H9 (cell line): Measurements from ENCODE around the gene PELI2. TPM values are rescaled to one million over a fixed set of nuclear protein-coding genes. Genes with fewer than 3 reads are reported as not detected.

Experiments
- DNase-seq: peaks from one replicate; pipeline ENCODE4 v3.0.0-alpha.2; 2017
- H2AFZ ChIP-seq: one replicate; pipeline ENCODE4 v1.6.1; 2013; ENCODE audit warnings: mild to moderate bottlenecking, low read length, control low read depth, moderate library complexity
- H2AK5ac ChIP-seq: 2 replicates; pipeline ENCODE4 v1.6.1; 2013; ENCODE audit warnings: low read length, control low read depth, mixed read lengths; ENCODE audit not compliant: insufficient read length
- H2BK120ac ChIP-seq: one replicate; pipeline ENCODE4 v1.6.1; 2013; ENCODE audit warnings: low read depth, mild to moderate bottlenecking, low read length, control low read depth, inconsistent platforms; ENCODE audit not compliant: poor library complexity, severe bottlenecking
- H2BK12ac ChIP-seq: 2 replicates; pipeline ENCODE4 v1.6.1; 2013; ENCODE audit warnings: low read length, control low read depth, mixed read lengths, low read depth; ENCODE audit not compliant: insufficient read length
- H2BK15ac ChIP-seq: 2 replicates; pipeline ENCODE4 v1.6.1; 2013; ENCODE audit warnings: low read depth, low read length, control low read depth
- H2BK20ac ChIP-seq: one replicate; pipeline ENCODE4 v1.6.1; 2013; ENCODE audit warnings: low read depth, mild to moderate bottlenecking, low read length, control low read depth, inconsistent platforms; ENCODE audit not compliant: poor library complexity, severe bottlenecking
- H2BK5ac ChIP-seq: 2 replicates; pipeline ENCODE4 v1.6.1; 2013; ENCODE audit warnings: low read length, control low read depth, mixed read lengths; ENCODE audit not compliant: insufficient read length
- H3K14ac ChIP-seq: 2 replicates; pipeline ENCODE4 v1.6.1; 2013; ENCODE audit warnings: low read length, control low read depth; ENCODE audit not compliant: insufficient read depth
- H3K18ac ChIP-seq: 2 replicates; pipeline ENCODE4 v1.6.1; 2013; ENCODE audit warnings: low read depth, mild to moderate bottlenecking, mixed read lengths, low read length, control low read depth; ENCODE audit not compliant: insufficient read length
- H3K23ac ChIP-seq: 2 replicates; pipeline ENCODE4 v1.6.1; 2013; ENCODE audit warnings: low read length, control low read depth, mixed read lengths, low read depth; ENCODE audit not compliant: insufficient read length
- H3K23me2 ChIP-seq: 2 replicates; pipeline ENCODE4 v1.6.1; 2013; ENCODE audit warnings: low read depth, mild to moderate bottlenecking, mixed read lengths, low read length, control low read depth; ENCODE audit not compliant: insufficient read length, poor library complexity, severe bottlenecking
- H3K27ac ChIP-seq: 2 replicates; pipeline ENCODE4 v1.5.1; 2013; ENCODE audit warnings: low read length, control low read depth, mixed read lengths, low read depth; ENCODE audit not compliant: insufficient read length
- H3K27me3 ChIP-seq: 2 replicates; pipeline ENCODE4 v1.6.1; 2013; ENCODE audit warnings: low read length, control low read depth, inconsistent platforms; ENCODE audit not compliant: insufficient read depth
- H3K4ac ChIP-seq: 2 replicates; pipeline ENCODE4 v1.6.1; 2013; ENCODE audit warnings: low read depth, mild to moderate bottlenecking, control low read depth, inconsistent platforms, low read length, moderate library complexity
- H3K4me1 ChIP-seq: 2 replicates; pipeline ENCODE4 v1.6.1; 2013; ENCODE audit warnings: low read length, control low read depth, inconsistent platforms; ENCODE audit not compliant: insufficient read depth
- H3K4me2 ChIP-seq: 2 replicates; pipeline ENCODE4 v1.6.1; 2013; ENCODE audit warnings: low read length, control low read depth, mixed read lengths; ENCODE audit not compliant: insufficient read length, insufficient read depth
- H3K56ac ChIP-seq: 2 replicates; pipeline ENCODE4 v1.6.1; 2013; ENCODE audit warnings: low read depth, mild to moderate bottlenecking, mixed read lengths, low read length, control low read depth; ENCODE audit not compliant: insufficient read length
- H3K79me1 ChIP-seq: 2 replicates; pipeline ENCODE4 v1.6.1; 2013; ENCODE audit warnings: low read depth, mild to moderate bottlenecking, moderate library complexity, low read length, control low read depth, inconsistent platforms; ENCODE audit not compliant: insufficient read depth, poor library complexity, severe bottlenecking
- H3K79me2 ChIP-seq: 2 replicates; pipeline ENCODE4 v1.6.1; 2013; ENCODE audit warnings: low read length, control low read depth, inconsistent platforms; ENCODE audit not compliant: insufficient read depth
- H3K9ac ChIP-seq: 2 replicates; pipeline ENCODE4 v1.6.1; 2013; ENCODE audit warnings: low read length, control low read depth, mixed read lengths; ENCODE audit not compliant: insufficient read length; ENCODE audit errors: extremely low read depth
- H3K9me3 ChIP-seq: one replicate; pipeline ENCODE4 v1.6.1; 2013; ENCODE audit warnings: low read depth, low read length, inconsistent platforms; ENCODE audit not compliant: control insufficient read depth
- H3T11ph ChIP-seq: one replicate; pipeline ENCODE4 v1.6.1; 2013; ENCODE audit warnings: mild to moderate bottlenecking, low read length, control low read depth, inconsistent platforms
- H4K20me1 ChIP-seq: one replicate; pipeline ENCODE4 v1.6.1; 2013; ENCODE audit not compliant: control insufficient read depth, insufficient read length, insufficient read depth
- H4K5ac ChIP-seq: 2 replicates; pipeline ENCODE4 v1.6.1; 2013; ENCODE audit warnings: low read depth, mild to moderate bottlenecking, mixed read lengths, low read length, control low read depth; ENCODE audit not compliant: insufficient read length
- H4K8ac ChIP-seq: replicated peaks from 2 replicates; pipeline ENCODE4 v1.6.1; 2013; ENCODE audit warnings: low read length, control low read depth, mixed read lengths, low read depth; ENCODE audit not compliant: insufficient read length
- H4K91ac ChIP-seq: 2 replicates; pipeline ENCODE4 v1.6.1; 2013; ENCODE audit warnings: low read depth, mild to moderate bottlenecking, moderate library complexity, mixed read lengths, low read length, control low read depth; ENCODE audit not compliant: insufficient read length
- H3K27ac Mint-ChIP-seq, 3 experiments: 2 replicates in 2 of 3; 3 replicates in 1 of 3; pipeline ENCODE4 v1.8.0; 2020 to 2021; ENCODE audit warnings: mixed read lengths in 3 of 3, mild to moderate bottlenecking in 1 of 3, moderate library complexity in 1 of 3
- H3K27me3 Mint-ChIP-seq: 2 replicates; pipeline ENCODE4 v1.8.0; 2021; ENCODE audit warnings: low read depth, mild to moderate bottlenecking, moderate library complexity, mixed read lengths
- H3K36me3 Mint-ChIP-seq, 3 experiments: 2 replicates in 2 of 3; 3 replicates in 1 of 3; pipeline ENCODE4 v1.8.0; 2020 to 2021; ENCODE audit warnings: low read depth in 3 of 3, mixed read lengths in 3 of 3; ENCODE audit not compliant: insufficient read depth in 1 of 3
- H3K4me1 Mint-ChIP-seq, 2 experiments: 2 replicates each; pipeline ENCODE4 v1.8.0; 2020; ENCODE audit warnings: mixed read lengths in 2 of 2
- H3K4me3 Mint-ChIP-seq, 2 experiments: 2 replicates in 1 of 2; 3 replicates in 1 of 2; pipeline ENCODE4 v1.8.0; 2020 to 2021; ENCODE audit warnings: mild to moderate bottlenecking in 2 of 2, mixed read lengths in 2 of 2, moderate library complexity in 1 of 2
- H3K9me3 Mint-ChIP-seq, 2 experiments: 2 replicates in 1 of 2; 3 replicates in 1 of 2; pipeline ENCODE4 v1.8.0; 2020; ENCODE audit warnings: mild to moderate bottlenecking in 2 of 2, mixed read lengths in 2 of 2, moderate library complexity in 1 of 2
- WGBS: extraction: QIAGEN DNeasy Blood & Tissue Kit; methylation state at CpG from one replicate; pipeline ENCODE4 v1.1.7; 2013; ENCODE audit warnings: missing lambda C conversion rate, low lambda C conversion rate, mixed read lengths; ENCODE audit not compliant: insufficient read length; ENCODE audit errors: extremely low coverage; 5-methylcytosine and 5-hydroxymethylcytosine counted together
- total RNA-seq: library from RNA; stranded (reverse); gene quantifications from 2 replicates; pipeline ENCODE4 v1.2.1, GENCODE V29; 2021
- TF ChIP-seq, protein P1 (sequence below): fragments of 200-600 bp; sonication (generic); conservative IDR thresholded peaks from 3 replicates; pipeline ENCODE4 v1.8.0; 2021; ENCODE audit warnings: antibody characterized with exemption, mild to moderate bottlenecking

The PELI2 gene
- total RNA-seq, 1 experiment from 2014 or later = 18.0 TPM

DNA sequence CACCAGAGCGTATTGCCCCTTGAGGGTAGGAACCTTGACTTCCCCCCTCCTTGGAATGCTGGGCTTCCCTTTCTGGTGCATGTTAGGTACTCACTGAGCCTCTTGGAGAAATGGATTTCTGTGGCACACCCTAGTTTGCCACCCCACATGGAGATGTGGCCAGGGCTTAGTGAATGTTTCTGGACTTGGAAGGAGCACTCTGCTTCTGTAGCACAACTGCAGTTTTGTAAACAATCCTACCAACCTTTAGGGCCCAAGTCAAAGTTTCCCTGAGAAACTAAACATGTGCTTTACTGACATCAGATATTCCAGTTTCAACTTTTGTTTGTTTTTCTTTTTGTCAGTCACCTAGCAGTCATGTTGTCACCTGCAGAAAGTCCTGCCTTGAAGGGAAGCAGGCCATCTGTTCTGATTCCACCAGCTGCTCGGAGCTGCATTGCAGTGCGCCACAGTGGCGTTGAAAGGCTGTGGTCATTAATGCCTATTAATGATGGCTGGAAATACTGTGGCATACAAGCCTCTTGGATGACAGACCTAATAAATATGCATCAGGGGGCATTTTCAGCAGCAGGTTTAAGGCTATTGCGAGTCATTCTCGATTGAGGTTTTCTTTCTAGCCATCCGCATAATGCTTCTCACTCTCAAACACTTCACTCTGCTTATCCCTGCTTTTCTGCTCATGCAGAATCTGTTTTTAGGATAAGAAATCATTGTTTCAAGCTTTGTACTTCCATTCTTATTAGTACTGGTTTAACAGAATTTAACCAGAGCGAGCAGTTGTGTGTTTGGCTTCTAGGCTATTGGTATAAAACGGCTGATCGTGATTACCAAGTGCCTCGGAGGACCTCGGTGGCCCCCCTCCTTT is 7.8 kb downstream of the PELI2 start:
- peaks cover 2% of the 10 kb centered on the region; the same call in 1 of the 2 replicates for H3K4me1 ChIP-seq
- no peak overlapping the region for H2AK5ac ChIP-seq
- no peak overlapping the region for H3K4me2 ChIP-seq
- peaks cover 37 to 45% of the 10 kb centered on the region in 2 experiments for H3K4me1 Mint-ChIP-seq
- no peak overlapping the region for H3K9ac ChIP-seq
- no peaks in the 10 kb centered on the region for H3K27me3 ChIP-seq
- H3K79me2 ChIP-seq = no peaks in the 10 kb centered on the region; the same call in 1 of the 2 replicates
- H2BK12ac ChIP-seq = no peak overlapping the region
- no peak for DNase-seq
- H4K5ac ChIP-seq = no peak overlapping the region
- no peak overlapping the region for H3K56ac ChIP-seq
- no peak overlapping the region for H3K27ac ChIP-seq
- no peak overlapping the region for H3K18ac ChIP-seq
- H3T11ph ChIP-seq = no peak overlapping the region
- no peak overlapping the region for H2BK15ac ChIP-seq
- no peak overlapping the region for H3K27ac Mint-ChIP-seq
- no peak overlapping the region for H2BK120ac ChIP-seq
- no peak overlapping the region for H2AFZ ChIP-seq
- H3K9me3 ChIP-seq = no peaks in the 10 kb centered on the region
- no peak overlapping the region for H4K91ac ChIP-seq
- H3K27me3 Mint-ChIP-seq = peaks cover 10% of the 10 kb centered on the region
- H4K8ac ChIP-seq = no peak overlapping the region
- no peaks in the 10 kb centered on the region for H3K23me2 ChIP-seq
- no peak overlapping the region for H3K23ac ChIP-seq
- TF ChIP-seq, protein P1, sequence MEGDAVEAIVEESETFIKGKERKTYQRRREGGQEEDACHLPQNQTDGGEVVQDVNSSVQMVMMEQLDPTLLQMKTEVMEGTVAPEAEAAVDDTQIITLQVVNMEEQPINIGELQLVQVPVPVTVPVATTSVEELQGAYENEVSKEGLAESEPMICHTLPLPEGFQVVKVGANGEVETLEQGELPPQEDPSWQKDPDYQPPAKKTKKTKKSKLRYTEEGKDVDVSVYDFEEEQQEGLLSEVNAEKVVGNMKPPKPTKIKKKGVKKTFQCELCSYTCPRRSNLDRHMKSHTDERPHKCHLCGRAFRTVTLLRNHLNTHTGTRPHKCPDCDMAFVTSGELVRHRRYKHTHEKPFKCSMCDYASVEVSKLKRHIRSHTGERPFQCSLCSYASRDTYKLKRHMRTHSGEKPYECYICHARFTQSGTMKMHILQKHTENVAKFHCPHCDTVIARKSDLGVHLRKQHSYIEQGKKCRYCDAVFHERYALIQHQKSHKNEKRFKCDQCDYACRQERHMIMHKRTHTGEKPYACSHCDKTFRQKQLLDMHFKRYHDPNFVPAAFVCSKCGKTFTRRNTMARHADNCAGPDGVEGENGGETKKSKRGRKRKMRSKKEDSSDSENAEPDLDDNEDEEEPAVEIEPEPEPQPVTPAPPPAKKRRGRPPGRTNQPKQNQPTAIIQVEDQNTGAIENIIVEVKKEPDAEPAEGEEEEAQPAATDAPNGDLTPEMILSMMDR = no peak
- H3K4ac ChIP-seq = no peak overlapping the region
- WGBS = no CpG with 5 or more reads among the region's 12 CpGs
- H2BK20ac ChIP-seq = no peak overlapping the region
- peaks cover 5% of the 10 kb centered on the region for H3K79me1 ChIP-seq
- no peaks in the 10 kb centered on the region for H3K9me3 Mint-ChIP-seq
- H2BK5ac ChIP-seq = no peak overlapping the region
- H3K36me3 Mint-ChIP-seq = no peaks in the 10 kb centered on the region; a peak in 1 of 7 replicates
- H4K20me1 ChIP-seq = no peaks in the 10 kb centered on the region
- H3K14ac ChIP-seq = no peak overlapping the region
- no peak overlapping the region for H3K4me3 Mint-ChIP-seq
